GM10266 (cell line): ENCODE data around the gene LRRFIP1.

Experiments
- DNase-seq: peaks from one replicate; pipeline ENCODE4 v3.0.0; 2012; ENCODE audit errors: extremely low spot score
- CTCF ChIP-seq: IDR thresholded peaks from 2 replicates; pipeline ENCODE4 v1.5.1; 2012; ENCODE audit warnings: mild to moderate bottlenecking, low read depth; ENCODE audit not compliant: control insufficient read depth, insufficient read depth; ENCODE audit errors: missing control alignments

The LRRFIP1 gene

GRCh38 chr2:237720957-237721356 is 93.6 kb downstream of the LRRFIP1 start:
- no peak for DNase-seq
- no peak for TF ChIP-seq CTCF

GRCh38 chr2:237721458-237721857 is 94.1 kb downstream of the LRRFIP1 start:
- TF ChIP-seq CTCF = no peak
- no peak for DNase-seq

- TF ChIP-seq CTCF = no peak
- DNase-seq = no peak
Observed at GRCh38 chr2:237722616-237723015, 95.2 kb downstream of the LRRFIP1 start.

GRCh38 chr2:237723023-237723422 is 95.6 kb downstream of the LRRFIP1 start:
- TF ChIP-seq CTCF = no peak

GRCh38 chr2:237723602-237724001 is 96.2 kb downstream of the LRRFIP1 start:
- no peak for DNase-seq
- no peak for TF ChIP-seq CTCF

More at GRCh38 chr2:237723023-237723422, 95.6 kb downstream of the LRRFIP1 start:
- DNase-seq = no peak

GRCh38 chr2:237724811-237725478 is 97.6 kb downstream of the LRRFIP1 start:
- TF ChIP-seq CTCF = no peak
- DNase-seq = no peak

GRCh38 chr2:237725661-237726060 is 98.3 kb downstream of the LRRFIP1 start:
- no peak for TF ChIP-seq CTCF
- no peak for DNase-seq
